Right lobe of liver (tissue), 6 donors: ENCODE measurements around the gene NUMB. TPM values are rescaled to one million over a fixed set of nuclear protein-coding genes. Genes with fewer than 3 reads are reported as not detected.

Source experiments
- ATAC-seq, 4 donors: fragments of 200-7000 bp; cut with Tn5 transposase; one replicate each; pipeline ENCODE4 v1.9.1; 2020; ENCODE audit warnings: mild to moderate bottlenecking in 4 of 4, moderate library complexity in 4 of 4
- DNase-seq, 3 donors: peaks; one replicate each; pipeline ENCODE4 v3.0.0-alpha.2; 2020
- H3K27ac ChIP-seq, 3 donors: fragments of 200-600 bp; one replicate each; pipeline ENCODE4 v1.8.0; 2022
- H3K27me3 ChIP-seq, 2 donors: fragments of 200-600 bp; one replicate each; pipeline ENCODE4 v1.8.0; 2022
- H3K36me3 ChIP-seq, 4 donors: fragments of 200-600 bp; sonication (generic) in 1 of 4; one replicate each; pipeline versions ENCODE4 v1.5.1 to v1.8.0; 2017 to 2022; ENCODE audit warnings: control low read depth in 1 of 4
- H3K4me1 ChIP-seq, 4 donors: fragments of 200-600 bp; sonication (generic) in 1 of 4; one replicate each; pipeline versions ENCODE4 v1.5.1 to v1.8.0; 2017 to 2022; ENCODE audit warnings: control low read depth in 1 of 4
- H3K4me3 ChIP-seq, 3 donors: fragments of 200-600 bp; one replicate each; pipeline ENCODE4 v1.8.0; 2022
- H3K9me3 ChIP-seq, 4 donors: fragments of 200-600 bp; sonication (generic) in 1 of 4; one replicate each; pipeline versions ENCODE4 v1.5.1 to v1.8.0; 2017 to 2022; ENCODE audit warnings: control low read depth in 1 of 4
- POLR2A ChIP-seq: fragments of 450-650 bp; IDR thresholded peaks from one replicate; pipeline ENCODE4 v1.6.1; 2017; ENCODE audit warnings: antibody characterized with exemption, mild to moderate bottlenecking
- WGBS: methylation state at CpG from one replicate; pipeline ENCODE4 v1.1.6; 2018; ENCODE audit warnings: low coverage, low lambda C conversion rate; ENCODE audit not compliant: insufficient coverage; ENCODE audit errors: missing lambda C conversion rate; 5-methylcytosine and 5-hydroxymethylcytosine counted together
- intact Hi-C, 2 donors: fragments of 100-400 bp; cut with DNase I; formaldehyde crosslinking; loops; one replicate each; pipeline versions ENCODE4 v1.11.2 to v1.14.1; 2022
- total RNA-seq, 6 experiments: library from RNA; depleted of rRNA in 2 of 6; stranded (reverse); fragments of >200 nt in 2 of 6; fragmentation: NEBNext Ultra II Directional in 3 of 6; extraction: Animal tissue kit (Norgen Biotek cat#: 25700) in 3 of 6; gene quantifications; one replicate each; pipeline versions ENCODE4 v1.1.0 to v1.2.4, GENCODE V29; 2016 to 2023
- TF ChIP-seq, protein P1 (sequence below), 4 donors: fragments of 200-600 bp in 3 of 4; fragments of 450-650 bp in 1 of 4; IDR thresholded peaks; one replicate each; pipeline versions ENCODE4 v1.5.1 to v1.8.0; 2016 to 2022; ENCODE audit warnings: antibody characterized with exemption in 4 of 4, mild to moderate bottlenecking in 2 of 4
- donor health status: DM: no; HTN: yes; CAD: no.
- donor health status: DM: no; HTN: no; CAD: no.
- donor health status: DM: no; HTN: no; CAD: no.
- donor health status: DM: no; HTN: yes; CAD: no.
- donor health status: DM: no; HTN: yes; CAD: no.

NUMB gene
- total RNA-seq, 6 experiments from 2014 or later: 28.3 to 48.4 (median 43.7) TPM

DNA sequence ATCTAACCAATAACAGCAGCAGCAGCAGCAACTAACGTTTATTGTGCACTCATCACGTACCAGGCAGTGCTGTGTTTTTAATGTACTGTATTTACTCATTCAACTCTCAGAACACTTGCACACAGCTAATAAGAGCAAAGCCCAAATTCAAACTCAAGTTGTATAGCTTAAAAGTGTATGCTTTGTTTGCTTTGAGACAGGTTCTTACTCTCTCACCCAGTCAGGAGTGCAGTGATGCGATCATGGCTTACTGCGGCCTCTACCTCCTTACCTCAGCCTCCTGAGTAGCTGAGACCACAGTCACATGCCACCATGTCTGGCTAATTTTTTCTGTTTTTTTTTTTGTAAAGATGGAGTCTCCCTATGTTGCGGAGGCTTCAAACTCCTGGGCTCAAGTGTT lies 115.7 kb downstream of the NUMB start:
- H3K4me3 ChIP-seq: no peak overlapping the region
- H3K36me3 ChIP-seq: no peaks in the 10 kb centered on the region
- H3K27ac ChIP-seq: no peak overlapping the region
- H3K9me3 ChIP-seq: no peaks in the 10 kb centered on the region
- WGBS: 82% methylated on average over 5 of the region's 5 CpGs
- intact Hi-C loops: no loop called here
- TF ChIP-seq POLR2A: no peak
- TF ChIP-seq, protein P1, sequence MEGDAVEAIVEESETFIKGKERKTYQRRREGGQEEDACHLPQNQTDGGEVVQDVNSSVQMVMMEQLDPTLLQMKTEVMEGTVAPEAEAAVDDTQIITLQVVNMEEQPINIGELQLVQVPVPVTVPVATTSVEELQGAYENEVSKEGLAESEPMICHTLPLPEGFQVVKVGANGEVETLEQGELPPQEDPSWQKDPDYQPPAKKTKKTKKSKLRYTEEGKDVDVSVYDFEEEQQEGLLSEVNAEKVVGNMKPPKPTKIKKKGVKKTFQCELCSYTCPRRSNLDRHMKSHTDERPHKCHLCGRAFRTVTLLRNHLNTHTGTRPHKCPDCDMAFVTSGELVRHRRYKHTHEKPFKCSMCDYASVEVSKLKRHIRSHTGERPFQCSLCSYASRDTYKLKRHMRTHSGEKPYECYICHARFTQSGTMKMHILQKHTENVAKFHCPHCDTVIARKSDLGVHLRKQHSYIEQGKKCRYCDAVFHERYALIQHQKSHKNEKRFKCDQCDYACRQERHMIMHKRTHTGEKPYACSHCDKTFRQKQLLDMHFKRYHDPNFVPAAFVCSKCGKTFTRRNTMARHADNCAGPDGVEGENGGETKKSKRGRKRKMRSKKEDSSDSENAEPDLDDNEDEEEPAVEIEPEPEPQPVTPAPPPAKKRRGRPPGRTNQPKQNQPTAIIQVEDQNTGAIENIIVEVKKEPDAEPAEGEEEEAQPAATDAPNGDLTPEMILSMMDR (IDR thresholded peaks at IDR 0.05): no peak
- ATAC-seq (no peak), DNase-seq (no peak)
- H3K27me3 ChIP-seq: no peaks in the 10 kb centered on the region
- no peaks in the 10 kb centered on the region for H3K4me1 ChIP-seq

DNA sequence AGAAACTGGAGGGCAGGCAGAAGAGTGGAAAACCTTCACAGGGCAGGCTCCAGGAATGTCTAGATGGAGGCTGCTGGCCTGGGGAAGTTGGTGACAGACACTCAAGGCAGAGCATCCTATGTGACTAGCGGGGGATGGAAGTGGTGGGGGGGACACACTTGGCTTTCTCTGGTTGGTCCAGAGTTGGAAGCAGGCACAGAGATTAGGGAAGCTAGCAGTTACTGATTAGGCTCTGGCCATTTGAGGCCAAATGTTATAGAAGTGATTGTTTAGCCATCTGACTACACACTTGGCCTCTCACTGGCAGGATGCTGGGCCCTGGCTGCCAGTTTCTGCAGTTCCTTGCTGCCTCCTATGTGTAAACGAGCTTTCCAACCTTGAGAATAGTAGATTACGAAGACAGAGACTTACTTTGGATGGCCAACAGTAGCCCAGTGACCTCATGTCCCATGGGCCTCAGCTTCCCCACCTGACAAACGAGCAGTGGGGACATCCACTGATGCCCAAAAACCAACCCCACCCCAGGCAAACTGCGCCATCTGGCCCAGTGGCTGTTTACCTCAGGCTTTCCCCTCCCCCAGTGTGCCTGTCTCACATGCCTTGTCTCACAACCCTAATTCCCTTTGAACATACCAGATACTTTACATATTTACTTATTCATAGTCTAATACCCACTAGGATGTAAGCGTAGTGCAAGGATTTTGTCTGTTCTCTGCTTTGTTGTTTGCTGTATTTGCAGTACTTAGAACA lies 118.3 kb downstream of the NUMB start:
- TF ChIP-seq, protein P1 (IDR thresholded peaks at IDR 0.05): no peak
- no peak for TF ChIP-seq POLR2A
- WGBS: 100% methylated on average over 2 of the region's 6 CpGs
- no peak for DNase-seq

DNA sequence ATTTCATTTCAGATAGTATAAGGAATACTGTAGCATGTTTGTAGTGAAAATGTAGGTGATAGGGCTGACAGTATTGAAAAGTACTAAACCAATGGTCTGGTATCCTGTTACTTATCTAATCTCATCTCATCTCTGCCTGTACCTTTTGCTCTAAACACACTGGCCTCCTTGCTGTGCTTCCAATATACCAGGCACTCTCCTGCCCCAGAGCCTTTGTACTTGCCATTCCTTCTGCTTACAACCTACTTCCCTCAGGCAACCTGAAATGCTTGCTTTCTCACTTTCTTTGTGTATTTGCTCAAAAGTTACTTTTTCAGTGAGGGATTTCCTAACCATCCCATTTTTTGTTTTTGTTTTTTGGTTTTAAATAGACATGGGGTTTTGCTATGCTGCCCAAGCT lies 119.1 kb downstream of the NUMB start:
- ATAC-seq (no peak), DNase-seq (no peak)
- TF ChIP-seq, protein P1 (IDR thresholded peaks at IDR 0.05): no peak
- no peak for TF ChIP-seq POLR2A
- intact Hi-C loops: no loop called here
- no peaks in the 10 kb centered on the region for H3K4me1 ChIP-seq
- H3K9me3 ChIP-seq: no peaks in the 10 kb centered on the region
- H3K27ac ChIP-seq: no peak overlapping the region
- H3K36me3 ChIP-seq: no peaks in the 10 kb centered on the region
- no peak overlapping the region for H3K4me3 ChIP-seq
- no peaks in the 10 kb centered on the region for H3K27me3 ChIP-seq

More for the DNA sequence above, 118.3 kb downstream of the NUMB start:
- Histone ChIP-seq H3K36me3 (no peaks in the 10 kb centered on the region), H3K4me1 (no peaks in the 10 kb centered on the region), H3K27ac (no peak overlapping the region), H3K27me3 (no peaks in the 10 kb centered on the region), H3K9me3 (no peaks in the 10 kb centered on the region), H3K4me3 (no peak overlapping the region)
- intact Hi-C loops: no loop called here
- ATAC-seq: no peak

DNA sequence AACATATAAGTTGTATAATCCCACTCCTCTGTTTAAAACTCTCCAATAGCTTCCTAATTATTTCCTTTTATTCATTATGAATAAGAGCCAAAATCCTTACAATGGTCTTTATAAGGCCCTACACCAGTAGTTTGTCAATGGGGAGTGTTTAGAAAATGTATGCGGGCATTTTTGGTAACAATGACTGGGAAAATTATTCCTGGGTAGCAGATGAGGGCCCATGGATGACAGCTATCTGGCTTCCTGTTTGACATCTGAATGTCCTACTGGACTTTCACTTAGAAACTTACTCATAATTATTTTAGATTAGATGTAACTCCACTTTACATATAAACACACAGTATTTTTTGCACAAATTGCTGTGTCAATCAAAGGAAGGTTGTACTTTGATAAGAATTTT lies 119.8 kb downstream of the NUMB start:
- TF ChIP-seq, protein P1 (IDR thresholded peaks at IDR 0.05): no peak
- TF ChIP-seq POLR2A: no peak
- intact Hi-C loops: no loop called here
- WGBS: 88% methylated on average over 1 of the region's 1 CpG
- Histone ChIP-seq H3K4me3 (no peak overlapping the region), H3K27me3 (no peaks in the 10 kb centered on the region), H3K9me3 (no peaks in the 10 kb centered on the region), H3K4me1 (no peaks in the 10 kb centered on the region), H3K27ac (no peak overlapping the region), H3K36me3 (no peaks in the 10 kb centered on the region)
- ATAC-seq: no peak
- DNase-seq: no peak
